PFSK-1 (cell line): ENCODE results near the gene PLEKHH1.

Source experiments
- FOXP2 ChIP-seq: optimal IDR thresholded peaks from 2 replicates; pipeline ENCODE3; 2011; ENCODE audit warnings: borderline replicate concordance, control low read depth, inconsistent platforms; ENCODE audit not compliant: insufficient read depth; ENCODE audit errors: extremely low read length, extremely low read depth
- POLR2AphosphoS5 ChIP-seq: IDR thresholded peaks from 2 replicates; pipeline ENCODE4 v1.6.1; 2012; ENCODE audit warnings: low read depth, mild to moderate bottlenecking, control low read depth, low read length, moderate library complexity
- REST ChIP-seq, 2 experiments: IDR thresholded peaks; 2 replicates each; pipeline versions ENCODE4 v1.6.1 to v1.8.0; 2011 to 2012; ENCODE audit warnings: low read depth in 2 of 2, low read length in 2 of 2, control low read depth in 1 of 2, inconsistent platforms in 1 of 2, mild to moderate bottlenecking in 1 of 2, moderate library complexity in 1 of 2; ENCODE audit not compliant: insufficient read depth in 1 of 2
- SIN3A ChIP-seq: IDR thresholded peaks from 2 replicates; pipeline ENCODE4 v1.6.1; 2012; ENCODE audit warnings: mild to moderate bottlenecking, low read length, moderate library complexity, borderline replicate concordance; ENCODE audit not compliant: insufficient read depth
- TAF1 ChIP-seq: IDR thresholded peaks from 2 replicates; pipeline ENCODE4 v1.6.1; 2012; ENCODE audit warnings: low read length, control low read depth, borderline replicate concordance; ENCODE audit not compliant: insufficient read depth

The PLEKHH1 gene

GRCh38 chr14:67514203-67514607 lies 18.9 kb upstream of the PLEKHH1 start:
- TF ChIP-seq REST (IDR thresholded peaks at IDR 0.05; ENCODE audit: insufficient read depth in 1 of 2, low read depth in 2 of 2, low read length in 2 of 2) (no peak), SIN3A (no peak), POLR2AphosphoS5 (no peak), TAF1 (no peak), FOXP2 (no peak)

GRCh38 chr14:67514650-67515385 lies 18.3 kb upstream of the PLEKHH1 start:
- TF ChIP-seq SIN3A (no peak), POLR2AphosphoS5 (no peak), TAF1 (no peak), FOXP2 (no peak), REST (IDR thresholded peaks at IDR 0.05; ENCODE audit: insufficient read depth in 1 of 2, low read depth in 2 of 2, low read length in 2 of 2) (no peak)

GRCh38 chr14:67515386-67516079 lies 17.6 kb upstream of the PLEKHH1 start:
- TF ChIP-seq TAF1 (no peak), SIN3A (no peak)

- TF ChIP-seq POLR2AphosphoS5 (no peak), REST (IDR thresholded peaks at IDR 0.05; ENCODE audit: insufficient read depth in 1 of 2, low read depth in 2 of 2, low read length in 2 of 2) (no peak), SIN3A (no peak), TAF1 (no peak), FOXP2 (no peak)
Observed at GRCh38 chr14:67516676-67517075, 16.4 kb upstream of the PLEKHH1 start.

GRCh38 chr14:67517083-67517482 lies 16.0 kb upstream of the PLEKHH1 start:
- TF ChIP-seq SIN3A (no peak), FOXP2 (no peak), POLR2AphosphoS5 (no peak)

- TF ChIP-seq POLR2AphosphoS5 (no peak), FOXP2 (no peak), SIN3A (no peak), REST (IDR thresholded peaks at IDR 0.05; ENCODE audit: insufficient read depth in 1 of 2, low read depth in 2 of 2, low read length in 2 of 2) (no peak), TAF1 (no peak)
Observed at GRCh38 chr14:67519406-67519805, 13.7 kb upstream of the PLEKHH1 start.
